Neural progenitor cell (in vitro differentiated cells): Measurements from ENCODE around the gene SPATA19.

Experiments
- CTCF ChIP-seq: fragments of 200-600 bp; sonication (generic); IDR thresholded peaks from 2 replicates; pipeline ENCODE4 v1.5.1; 2017; ENCODE audit warnings: antibody characterized with exemption, mild to moderate bottlenecking
- EZH2 ChIP-seq: fragments of 200-600 bp; sonication (generic); IDR thresholded peaks from 2 replicates; pipeline ENCODE4 v1.6.1; 2017; ENCODE audit warnings: antibody characterized with exemption, mild to moderate bottlenecking, moderate library complexity
- EZH2phosphoT487 ChIP-seq: fragments of 200-600 bp; sonication (generic); IDR thresholded peaks from 2 replicates; pipeline ENCODE4 v1.6.1; 2017; ENCODE audit warnings: antibody characterized with exemption

DNA sequence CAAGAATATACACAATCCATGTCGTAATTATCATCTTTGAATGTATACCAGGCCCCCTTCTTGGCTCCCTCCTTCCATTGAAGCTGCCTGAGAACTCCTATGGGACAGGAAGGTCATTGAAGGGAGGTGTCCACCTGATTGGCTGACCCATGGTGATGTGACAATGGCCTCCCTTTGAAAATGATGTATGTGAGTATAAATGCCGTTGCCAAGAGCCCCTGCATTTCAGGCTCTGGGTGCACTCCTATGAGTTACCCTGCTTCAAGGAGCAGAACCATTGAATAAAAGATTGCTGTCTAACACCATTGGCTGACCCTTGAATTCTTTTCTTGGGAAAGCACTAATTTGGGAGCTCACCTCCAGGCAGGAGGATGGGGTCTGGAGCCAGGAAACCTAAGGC, at the start of gene SPATA19:
- TF ChIP-seq CTCF: no peak
- no peak for TF ChIP-seq EZH2
- TF ChIP-seq EZH2phosphoT487: no peak
